Body of pancreas (tissue), 4 donors: Measurements from ENCODE around the gene PACS1.
"Not testable (repeated sequence)": the region's sequence is repeated elsewhere in the genome, so short reads cannot be mapped to it uniquely, and the experiment has no call there.

ENCODE experiments used
- POLR2A ChIP-seq, 3 donors: fragments of 450-650 bp; IDR thresholded peaks; one replicate each; pipeline ENCODE4 v1.6.1; 2016; ENCODE audit warnings: antibody characterized with exemption in 3 of 3, mild to moderate bottlenecking in 2 of 3
- TF ChIP-seq, protein P1 (sequence below), 7 experiments: fragments of 450-650 bp in 4 of 7; fragments of 200-600 bp in 3 of 7; sonication (generic) in 3 of 7; IDR thresholded peaks; one replicate each; pipeline ENCODE4 v1.5.1; 2016 to 2019; ENCODE audit warnings: antibody characterized with exemption in 7 of 7

DNA sequence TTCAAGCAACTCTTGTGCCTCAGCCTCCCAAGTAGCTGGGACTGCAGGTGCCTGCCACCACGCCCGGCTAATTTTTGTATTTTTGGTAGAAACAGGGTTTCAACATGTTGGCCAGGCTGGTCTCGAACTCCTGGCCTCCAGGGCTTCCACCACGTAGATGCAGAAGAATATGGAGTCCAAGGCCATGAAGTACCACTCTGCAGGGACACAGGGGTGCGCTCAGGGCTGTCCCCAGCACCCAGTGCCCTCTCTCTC, 47.0 kb upstream of the PACS1 start:
- TF ChIP-seq, protein P1, sequence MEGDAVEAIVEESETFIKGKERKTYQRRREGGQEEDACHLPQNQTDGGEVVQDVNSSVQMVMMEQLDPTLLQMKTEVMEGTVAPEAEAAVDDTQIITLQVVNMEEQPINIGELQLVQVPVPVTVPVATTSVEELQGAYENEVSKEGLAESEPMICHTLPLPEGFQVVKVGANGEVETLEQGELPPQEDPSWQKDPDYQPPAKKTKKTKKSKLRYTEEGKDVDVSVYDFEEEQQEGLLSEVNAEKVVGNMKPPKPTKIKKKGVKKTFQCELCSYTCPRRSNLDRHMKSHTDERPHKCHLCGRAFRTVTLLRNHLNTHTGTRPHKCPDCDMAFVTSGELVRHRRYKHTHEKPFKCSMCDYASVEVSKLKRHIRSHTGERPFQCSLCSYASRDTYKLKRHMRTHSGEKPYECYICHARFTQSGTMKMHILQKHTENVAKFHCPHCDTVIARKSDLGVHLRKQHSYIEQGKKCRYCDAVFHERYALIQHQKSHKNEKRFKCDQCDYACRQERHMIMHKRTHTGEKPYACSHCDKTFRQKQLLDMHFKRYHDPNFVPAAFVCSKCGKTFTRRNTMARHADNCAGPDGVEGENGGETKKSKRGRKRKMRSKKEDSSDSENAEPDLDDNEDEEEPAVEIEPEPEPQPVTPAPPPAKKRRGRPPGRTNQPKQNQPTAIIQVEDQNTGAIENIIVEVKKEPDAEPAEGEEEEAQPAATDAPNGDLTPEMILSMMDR (IDR thresholded peaks at IDR 0.05), result not testable (repeated sequence)
- not testable (repeated sequence) for TF ChIP-seq POLR2A (IDR thresholded peaks at IDR 0.05)
